Ishikawa (cell line): ENCODE data around the gene CCDC15.

Source experiments
- EGR1 ChIP-seq: IDR thresholded peaks from 2 replicates; pipeline ENCODE4 v1.6.1; 2012
- EP300 ChIP-seq: IDR thresholded peaks from 2 replicates; pipeline ENCODE4 v1.6.1; 2012; ENCODE audit warnings: borderline replicate concordance
- NFIC ChIP-seq: IDR thresholded peaks from 2 replicates; pipeline ENCODE4 v1.6.1; 2012
- TAF1 ChIP-seq: IDR thresholded peaks from 2 replicates; pipeline ENCODE4 v1.6.1; 2012; ENCODE audit warnings: low read depth, mild to moderate bottlenecking

DNA sequence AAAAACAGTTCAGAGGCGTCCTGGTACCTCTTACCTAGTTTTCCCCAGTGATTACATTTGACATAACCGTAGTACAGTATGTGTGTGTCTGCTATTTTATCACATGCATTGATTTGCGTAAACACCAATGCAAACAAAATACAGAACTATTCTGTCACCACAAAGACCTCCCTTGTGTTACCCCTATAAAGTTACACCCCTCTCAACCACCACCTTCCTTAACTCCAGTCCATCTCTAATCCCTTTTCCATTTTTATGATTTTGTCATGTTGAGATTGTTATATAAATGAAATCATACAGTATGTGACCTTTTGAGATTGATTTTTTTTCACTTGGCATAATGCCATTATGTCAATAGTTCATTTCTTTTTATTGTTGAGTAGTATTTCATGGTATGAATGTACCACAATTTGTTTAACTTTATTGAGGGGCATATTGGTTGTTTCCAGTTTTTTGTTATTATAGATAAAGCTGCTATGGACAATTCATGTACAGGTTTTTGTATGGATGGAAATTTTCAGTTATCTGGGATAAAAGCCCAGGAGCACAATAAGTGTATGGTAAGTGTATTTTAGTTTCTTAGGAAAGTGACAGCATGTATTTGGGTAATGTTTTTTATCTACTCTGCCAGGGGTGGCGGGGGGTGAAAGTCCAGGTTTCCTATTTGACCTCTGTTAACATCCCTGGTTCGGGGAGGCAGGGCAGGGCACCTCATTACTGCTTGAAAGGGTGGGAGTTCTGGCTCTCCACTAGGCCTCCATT, 103.1 kb downstream of the CCDC15 start:
- no peak for TF ChIP-seq TAF1
- no peak for TF ChIP-seq EP300
- TF ChIP-seq EGR1 = no peak
- TF ChIP-seq NFIC = no peak
